Activated CD4-positive, CD25-positive, alpha-beta regulatory T cell treated with anti-CD3 and anti-CD28 coated beads, Interleukin-2, amount 50 U/mL, for 24 hours (primary cell): ENCODE data around the gene FDCSP.
"Not testable (repeated sequence)": the region's sequence is repeated elsewhere in the genome, so short reads cannot be mapped to it uniquely, and the experiment has no call there.

Source experiments
- ATAC-seq, 2 donors: fragments of 150-1000 bp; cut with Tn5 transposase; one replicate each; pipeline ENCODE4 v1.10.0; 2021; ENCODE audit warnings: mild to moderate bottlenecking in 1 of 2, moderate library complexity in 1 of 2

The FDCSP gene

GRCh38 chr4:70225824-70226223 lies at the start of gene FDCSP:
FDCSP (plus strand) TSS chr4:70226124; CDS start chr4:70231195, 5,071 bp downstream.
- ATAC-seq, result no peak

- ATAC-seq, result no peak
These were observed 48.8 kb upstream of the FDCSP start for GRCh38 chr4:70177090-70177489.

GRCh38 chr4:70178075-70178660 lies 47.8 kb upstream of the FDCSP start:
- ATAC-seq, result no peak

- ATAC-seq, result no peak
These were observed 46.1 kb upstream of the FDCSP start for GRCh38 chr4:70179811-70180210.

GRCh38 chr4:70181864-70182263 lies 44.1 kb upstream of the FDCSP start:
- no peak for ATAC-seq

- ATAC-seq, result no peak
These were observed 43.3 kb upstream of the FDCSP start for GRCh38 chr4:70182517-70183167.

- ATAC-seq, result no peak
These were observed 42.6 kb upstream of the FDCSP start for GRCh38 chr4:70183168-70183939.

- ATAC-seq, result no peak
These were observed 42.0 kb upstream of the FDCSP start for GRCh38 chr4:70183940-70184246.

- ATAC-seq, result no peak
These were observed 38.7 kb upstream of the FDCSP start for GRCh38 chr4:70187216-70187615.

GRCh38 chr4:70190579-70190978 lies 35.3 kb upstream of the FDCSP start:
- no peak for ATAC-seq

GRCh38 chr4:70191647-70192046 lies 34.3 kb upstream of the FDCSP start:
- no peak for ATAC-seq

GRCh38 chr4:70192895-70193294 lies 33.0 kb upstream of the FDCSP start:
- ATAC-seq, result no peak

GRCh38 chr4:70195425-70195824 lies 30.5 kb upstream of the FDCSP start, which contains the start of gene ODAM:
ODAM (plus strand) TSS chr4:70195725; CDS start chr4:70196544, 819 bp downstream.
- ATAC-seq, result no peak

- ATAC-seq, result no peak
These were observed 29.1 kb upstream of the FDCSP start for GRCh38 chr4:70196857-70197256.

GRCh38 chr4:70197842-70198241 lies 28.1 kb upstream of the FDCSP start:
- ATAC-seq, result no peak

- no peak for ATAC-seq
These were observed 22.3 kb upstream of the FDCSP start for GRCh38 chr4:70203601-70204000.

GRCh38 chr4:70212752-70213151 lies 13.2 kb upstream of the FDCSP start:
- not testable (repeated sequence) for ATAC-seq

GRCh38 chr4:70216109-70216508 lies 9.8 kb upstream of the FDCSP start:
- ATAC-seq, result not testable (repeated sequence)

GRCh38 chr4:70216550-70216949 lies 9.4 kb upstream of the FDCSP start:
- not testable (repeated sequence) for ATAC-seq

- not testable (repeated sequence) for ATAC-seq
These were observed 4.5 kb upstream of the FDCSP start for GRCh38 chr4:70221389-70221788.

GRCh38 chr4:70221818-70222217 lies 4.1 kb upstream of the FDCSP start:
- not testable (repeated sequence) for ATAC-seq

GRCh38 chr4:70236125-70236524 lies 10.2 kb downstream of the FDCSP start:
- ATAC-seq, result no peak

- ATAC-seq, result no peak
These were observed 13.4 kb downstream of the FDCSP start for GRCh38 chr4:70239131-70239883.
